ENCODE measurements around the gene AMER3.
A peak's percentile ranks its signal among the peaks of the same experiment; 100 is the strongest.

The AMER3 gene

GRCh38 chr2:130785466-130786055 is 30.2 kb downstream of the AMER3 start:
- DNase-seq: no peak
- no peak for TF ChIP-seq GATA1 (IDR thresholded peaks at IDR 0.05; ENCODE audit: low read depth, low read length)
- no peak for TF ChIP-seq POLR2A (IDR thresholded peaks at IDR 0.05; ENCODE audit: low read length)

- no peak for DNase-seq
- TF ChIP-seq POLR2A (IDR thresholded peaks at IDR 0.05; ENCODE audit: low read length) (no peak), GATA1 (IDR thresholded peaks at IDR 0.05; ENCODE audit: low read depth, low read length) (no peak)
Measured at GRCh38 chr2:130786076-130786475, 30.7 kb downstream of the AMER3 start.

GRCh38 chr2:130787841-130788240 is 32.5 kb downstream of the AMER3 start:
- no peak for TF ChIP-seq POLR2A (IDR thresholded peaks at IDR 0.05; ENCODE audit: low read length)
- TF ChIP-seq GATA1 (IDR thresholded peaks at IDR 0.05; ENCODE audit: low read depth, low read length): no peak
- DNase-seq: no peak

- TF ChIP-seq GATA1 (IDR thresholded peaks at IDR 0.05; ENCODE audit: low read depth, low read length) (no peak), POLR2A (IDR thresholded peaks at IDR 0.05; ENCODE audit: low read length) (no peak)
- DNase-seq: no peak
Measured at GRCh38 chr2:130790312-130790711, 35.0 kb downstream of the AMER3 start.

- TF ChIP-seq POLR2A (IDR thresholded peaks at IDR 0.05; ENCODE audit: low read length) (no peak), GATA1 (IDR thresholded peaks at IDR 0.05; ENCODE audit: low read depth, low read length) (no peak)
- no peak for DNase-seq
Measured at GRCh38 chr2:130790804-130791616, 35.7 kb downstream of the AMER3 start.

GRCh38 chr2:130791617-130791939 is 36.2 kb downstream of the AMER3 start:
- no peak for DNase-seq
- TF ChIP-seq GATA1 (IDR thresholded peaks at IDR 0.05; ENCODE audit: low read depth, low read length) (no peak), POLR2A (IDR thresholded peaks at IDR 0.05; ENCODE audit: low read length) (no peak)

GRCh38 chr2:130795431-130795830 is 40.1 kb downstream of the AMER3 start:
- DNase-seq: no peak

GRCh38 chr2:130796290-130796689 is 41.0 kb downstream of the AMER3 start:
- TF ChIP-seq GATA1 (IDR thresholded peaks at IDR 0.05; ENCODE audit: low read depth, low read length) (no peak), POLR2A (IDR thresholded peaks at IDR 0.05; ENCODE audit: low read length) (no peak)
- DNase-seq: no peak

More at GRCh38 chr2:130795431-130795830, 40.1 kb downstream of the AMER3 start:
- TF ChIP-seq GATA1 (IDR thresholded peaks at IDR 0.05; ENCODE audit: low read depth, low read length) (no peak), POLR2A (IDR thresholded peaks at IDR 0.05; ENCODE audit: low read length) (no peak)

GRCh38 chr2:130797493-130798435 is 42.4 kb downstream of the AMER3 start:
- DNase-seq: peak; percentile 80 to 90
- TF ChIP-seq GATA1 (IDR thresholded peaks at IDR 0.05; ENCODE audit: low read depth, low read length) (no peak), POLR2A (IDR thresholded peaks at IDR 0.05; ENCODE audit: low read length) (no peak)

- DNase-seq: no peak
- TF ChIP-seq GATA1 (IDR thresholded peaks at IDR 0.05; ENCODE audit: low read depth, low read length) (no peak), POLR2A (IDR thresholded peaks at IDR 0.05; ENCODE audit: low read length) (no peak)
Measured at GRCh38 chr2:130798472-130799218, 43.3 kb downstream of the AMER3 start.

GRCh38 chr2:130799295-130799694 is 44.0 kb downstream of the AMER3 start:
- TF ChIP-seq GATA1 (IDR thresholded peaks at IDR 0.05; ENCODE audit: low read depth, low read length) (no peak), POLR2A (IDR thresholded peaks at IDR 0.05; ENCODE audit: low read length) (no peak)
- DNase-seq: no peak

GRCh38 chr2:130805613-130806012 is 50.3 kb downstream of the AMER3 start:
- TF ChIP-seq GATA1 (IDR thresholded peaks at IDR 0.05; ENCODE audit: low read depth, low read length) (no peak), POLR2A (IDR thresholded peaks at IDR 0.05; ENCODE audit: low read length) (no peak)
- no peak for DNase-seq

GRCh38 chr2:130806370-130806769 is 51.0 kb downstream of the AMER3 start:
- no peak for TF ChIP-seq POLR2A (IDR thresholded peaks at IDR 0.05; ENCODE audit: low read length)
- no peak for TF ChIP-seq GATA1 (IDR thresholded peaks at IDR 0.05; ENCODE audit: low read depth, low read length)
- DNase-seq: no peak
